ENCODE measurements around the gene C2orf81.

GRCh38 chr2:74383254-74383653, 38.2 kb downstream of the C2orf81 start:
- TF ChIP-seq, protein P1, sequence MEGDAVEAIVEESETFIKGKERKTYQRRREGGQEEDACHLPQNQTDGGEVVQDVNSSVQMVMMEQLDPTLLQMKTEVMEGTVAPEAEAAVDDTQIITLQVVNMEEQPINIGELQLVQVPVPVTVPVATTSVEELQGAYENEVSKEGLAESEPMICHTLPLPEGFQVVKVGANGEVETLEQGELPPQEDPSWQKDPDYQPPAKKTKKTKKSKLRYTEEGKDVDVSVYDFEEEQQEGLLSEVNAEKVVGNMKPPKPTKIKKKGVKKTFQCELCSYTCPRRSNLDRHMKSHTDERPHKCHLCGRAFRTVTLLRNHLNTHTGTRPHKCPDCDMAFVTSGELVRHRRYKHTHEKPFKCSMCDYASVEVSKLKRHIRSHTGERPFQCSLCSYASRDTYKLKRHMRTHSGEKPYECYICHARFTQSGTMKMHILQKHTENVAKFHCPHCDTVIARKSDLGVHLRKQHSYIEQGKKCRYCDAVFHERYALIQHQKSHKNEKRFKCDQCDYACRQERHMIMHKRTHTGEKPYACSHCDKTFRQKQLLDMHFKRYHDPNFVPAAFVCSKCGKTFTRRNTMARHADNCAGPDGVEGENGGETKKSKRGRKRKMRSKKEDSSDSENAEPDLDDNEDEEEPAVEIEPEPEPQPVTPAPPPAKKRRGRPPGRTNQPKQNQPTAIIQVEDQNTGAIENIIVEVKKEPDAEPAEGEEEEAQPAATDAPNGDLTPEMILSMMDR (conservative IDR thresholded peaks at IDR 0.05): no peak
- TF ChIP-seq EZH2 (IDR thresholded peaks at IDR 0.05; ENCODE audit: low read depth): no peak

Measured in PC-9 (cell line).